BE2C (cell line): ENCODE data around the gene EPHB2.

Experiments
- DNase-seq: peaks from one replicate; pipeline ENCODE4 v3.0.0-alpha.2; 2020
- H3K27me3 ChIP-seq: fragments of 250-450 bp; sonication (Bioruptor Pico); 2 replicates; pipeline ENCODE4 v1.5.1; 2020; ENCODE audit warnings: mild to moderate bottlenecking
- H3K36me3 ChIP-seq: fragments of 250-450 bp; sonication (Bioruptor Pico); 2 replicates; pipeline ENCODE4 v1.5.1; 2020; ENCODE audit warnings: mild to moderate bottlenecking
- H3K4me1 ChIP-seq: fragments of 250-450 bp; sonication (Bioruptor Pico); 2 replicates; pipeline ENCODE4 v1.5.1; 2020
- H3K4me3 ChIP-seq: 2 replicates; pipeline ENCODE4 v1.5.1; 2011; ENCODE audit warnings: low read depth, low read length
- H3K9me3 ChIP-seq: fragments of 250-450 bp; sonication (Bioruptor Pico); 2 replicates; pipeline ENCODE4 v1.5.1; 2020
- TF ChIP-seq, protein P1 (sequence below): IDR thresholded peaks from 2 replicates; pipeline ENCODE4 v1.5.1; 2012; ENCODE audit warnings: mild to moderate bottlenecking, low read depth, low read length

Gene EPHB2

DNA sequence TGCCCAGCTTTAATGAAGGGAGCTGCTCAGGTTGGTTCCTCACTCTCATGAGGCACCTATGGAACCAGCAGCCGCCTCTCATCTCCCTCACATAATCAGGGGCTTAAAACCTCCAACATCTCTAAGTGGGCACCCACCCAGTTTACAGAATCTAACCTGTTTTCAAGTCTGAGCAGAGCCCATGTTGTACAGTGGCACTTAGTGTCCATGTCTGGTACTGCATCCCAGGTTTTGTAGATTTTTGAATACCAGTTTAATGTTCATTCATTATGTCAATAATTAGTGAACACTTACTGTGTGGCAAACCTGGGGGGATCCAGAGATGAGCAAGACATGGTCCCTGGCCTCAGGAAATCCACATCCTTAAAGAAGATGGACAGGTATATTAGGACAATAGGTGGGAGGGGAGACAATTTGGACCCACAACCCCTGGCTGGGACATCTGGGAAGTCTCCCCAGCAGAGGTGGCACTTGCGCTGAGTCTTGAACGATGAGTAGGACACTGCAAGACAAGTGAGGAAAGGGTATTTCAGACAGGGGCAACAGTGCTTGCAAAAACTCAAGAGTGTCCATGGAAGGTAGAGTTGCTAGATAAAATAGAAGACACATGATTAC is 178.7 kb downstream of the EPHB2 start:
- Histone ChIP-seq H3K36me3 (no peaks in the 10 kb centered on the region), H3K4me3 (no peak overlapping the region), H3K9me3 (no peaks in the 10 kb centered on the region), H3K27me3 (no peaks in the 10 kb centered on the region), H3K4me1 (no peaks in the 10 kb centered on the region)
- DNase-seq: peak; percentile 15
- TF ChIP-seq, protein P1, sequence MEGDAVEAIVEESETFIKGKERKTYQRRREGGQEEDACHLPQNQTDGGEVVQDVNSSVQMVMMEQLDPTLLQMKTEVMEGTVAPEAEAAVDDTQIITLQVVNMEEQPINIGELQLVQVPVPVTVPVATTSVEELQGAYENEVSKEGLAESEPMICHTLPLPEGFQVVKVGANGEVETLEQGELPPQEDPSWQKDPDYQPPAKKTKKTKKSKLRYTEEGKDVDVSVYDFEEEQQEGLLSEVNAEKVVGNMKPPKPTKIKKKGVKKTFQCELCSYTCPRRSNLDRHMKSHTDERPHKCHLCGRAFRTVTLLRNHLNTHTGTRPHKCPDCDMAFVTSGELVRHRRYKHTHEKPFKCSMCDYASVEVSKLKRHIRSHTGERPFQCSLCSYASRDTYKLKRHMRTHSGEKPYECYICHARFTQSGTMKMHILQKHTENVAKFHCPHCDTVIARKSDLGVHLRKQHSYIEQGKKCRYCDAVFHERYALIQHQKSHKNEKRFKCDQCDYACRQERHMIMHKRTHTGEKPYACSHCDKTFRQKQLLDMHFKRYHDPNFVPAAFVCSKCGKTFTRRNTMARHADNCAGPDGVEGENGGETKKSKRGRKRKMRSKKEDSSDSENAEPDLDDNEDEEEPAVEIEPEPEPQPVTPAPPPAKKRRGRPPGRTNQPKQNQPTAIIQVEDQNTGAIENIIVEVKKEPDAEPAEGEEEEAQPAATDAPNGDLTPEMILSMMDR: peak; percentile 68

DNA sequence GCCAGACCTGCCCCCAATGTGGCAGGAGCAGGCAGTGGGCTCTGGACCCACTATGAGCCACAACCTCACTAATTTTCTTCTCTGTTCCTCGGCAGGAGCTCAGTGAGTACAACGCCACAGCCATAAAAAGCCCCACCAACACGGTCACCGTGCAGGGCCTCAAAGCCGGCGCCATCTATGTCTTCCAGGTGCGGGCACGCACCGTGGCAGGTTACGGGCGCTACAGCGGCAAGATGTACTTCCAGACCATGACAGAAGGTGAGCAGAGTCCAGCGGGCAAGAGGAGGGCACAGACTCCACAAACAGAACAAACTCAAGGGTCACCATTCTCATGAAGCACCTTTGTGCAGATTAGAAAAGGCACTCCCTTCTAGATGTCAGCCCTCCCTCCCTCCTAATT is 182.2 kb downstream of the EPHB2 start:
- no peaks in the 10 kb centered on the region for H3K36me3 ChIP-seq
- H3K4me1 ChIP-seq: no peaks in the 10 kb centered on the region
- H3K27me3 ChIP-seq: no peaks in the 10 kb centered on the region
- DNase-seq: no peak
- TF ChIP-seq, protein P1: no peak
- no peaks in the 10 kb centered on the region for H3K9me3 ChIP-seq
- H3K4me3 ChIP-seq: no peak overlapping the region

DNA sequence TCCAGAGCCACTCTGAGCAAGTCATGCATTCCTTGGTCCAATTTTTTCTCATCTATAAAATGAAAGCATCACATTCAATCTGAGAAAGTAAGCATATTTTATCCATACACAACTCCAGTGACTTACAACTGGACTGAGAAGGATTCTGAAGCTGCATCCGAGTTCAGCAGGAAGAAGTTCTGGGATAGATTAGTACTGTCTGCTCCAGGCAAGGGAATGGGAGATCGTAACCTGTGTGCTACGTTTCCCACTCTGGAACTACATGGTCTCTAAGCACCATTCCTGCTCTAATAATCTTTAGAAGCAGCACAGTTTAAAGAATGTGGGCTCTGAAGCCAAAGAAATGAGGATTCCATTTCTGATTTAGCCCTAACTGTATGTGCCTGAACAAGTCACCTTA is 182.7 kb downstream of the EPHB2 start:
- no peaks in the 10 kb centered on the region for H3K9me3 ChIP-seq

DNA sequence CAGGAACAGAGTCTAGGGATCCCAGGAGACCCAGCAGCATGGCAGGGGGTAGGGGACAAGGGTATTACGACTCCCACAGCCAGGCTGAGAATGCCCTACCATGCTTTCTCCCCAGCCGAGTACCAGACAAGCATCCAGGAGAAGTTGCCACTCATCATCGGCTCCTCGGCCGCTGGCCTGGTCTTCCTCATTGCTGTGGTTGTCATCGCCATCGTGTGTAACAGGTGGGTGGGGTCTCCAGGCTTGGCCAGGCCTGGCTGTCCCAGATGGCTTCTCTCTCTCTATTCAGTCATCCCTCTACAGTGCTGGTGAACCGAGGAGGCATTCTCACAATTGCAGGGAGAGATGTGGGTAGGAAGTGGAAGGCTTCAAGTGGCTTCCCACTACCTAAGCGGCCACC is 184.7 kb downstream of the EPHB2 start:
- no peak for DNase-seq
- Histone ChIP-seq H3K27me3 (no peaks in the 10 kb centered on the region), H3K4me1 (no peaks in the 10 kb centered on the region), H3K36me3 (no peaks in the 10 kb centered on the region), H3K9me3 (no peaks in the 10 kb centered on the region), H3K4me3 (no peak overlapping the region)
- TF ChIP-seq, protein P1: no peak

More for the DNA sequence above, 182.7 kb downstream of the EPHB2 start:
- Histone ChIP-seq H3K27me3 (no peaks in the 10 kb centered on the region), H3K4me3 (no peak overlapping the region), H3K4me1 (no peaks in the 10 kb centered on the region), H3K36me3 (no peaks in the 10 kb centered on the region)
- TF ChIP-seq, protein P1: no peak
- no peak for DNase-seq

DNA sequence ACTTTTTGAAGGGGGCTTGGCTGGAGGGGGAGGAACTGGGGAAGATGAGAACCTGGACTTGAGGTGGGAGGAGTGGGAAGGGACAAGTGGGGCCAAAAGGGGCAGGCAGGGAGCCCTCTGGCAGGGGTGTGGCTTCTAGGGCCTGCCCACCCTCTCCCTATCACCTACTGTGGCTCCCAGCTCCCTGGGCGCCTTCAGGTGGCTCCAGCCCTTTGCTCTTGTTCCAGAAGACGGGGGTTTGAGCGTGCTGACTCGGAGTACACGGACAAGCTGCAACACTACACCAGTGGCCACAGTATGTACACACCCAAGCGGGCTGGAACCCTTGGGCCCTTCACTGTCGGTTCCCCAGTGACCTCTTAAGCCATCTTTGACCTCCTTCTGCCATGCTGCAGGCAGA is 185.5 kb downstream of the EPHB2 start:
- no peak for DNase-seq
- H3K36me3 ChIP-seq: no peaks in the 10 kb centered on the region
- H3K4me3 ChIP-seq: no peak overlapping the region
- H3K27me3 ChIP-seq: no peaks in the 10 kb centered on the region
- no peaks in the 10 kb centered on the region for H3K9me3 ChIP-seq
- no peaks in the 10 kb centered on the region for H3K4me1 ChIP-seq
- TF ChIP-seq, protein P1: no peak

DNA sequence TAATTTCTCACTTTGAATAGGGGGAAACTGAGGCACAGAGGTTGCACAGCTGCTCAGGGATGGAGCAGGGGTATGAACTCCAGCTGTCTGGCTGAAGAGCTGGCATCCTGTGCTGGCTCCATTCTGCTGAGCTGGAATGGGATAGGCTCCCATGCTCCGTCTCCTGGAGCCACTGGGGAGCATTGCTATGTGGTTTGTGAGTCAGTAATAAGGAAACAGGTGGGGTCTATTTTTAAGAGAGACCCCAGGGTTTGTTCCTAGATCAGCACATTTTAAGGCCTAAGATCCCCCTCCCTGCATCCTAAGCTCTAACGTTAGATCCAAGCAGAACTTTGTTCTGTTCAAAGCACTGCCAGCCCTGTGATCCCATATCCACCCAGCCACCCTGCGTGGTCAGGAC is 189.8 kb downstream of the EPHB2 start:
- H3K4me1 ChIP-seq: no peaks in the 10 kb centered on the region
- H3K4me3 ChIP-seq: no peak overlapping the region
- no peaks in the 10 kb centered on the region for H3K36me3 ChIP-seq
- no peaks in the 10 kb centered on the region for H3K27me3 ChIP-seq
- TF ChIP-seq, protein P1: no peak
- no peaks in the 10 kb centered on the region for H3K9me3 ChIP-seq
- DNase-seq: no peak
